NCI-H2029 treated with DMSO at 0.1 percent for 48 hours (cell line): ENCODE data around the gene RXRB.
"Not testable (repeated sequence)": the region's sequence is repeated elsewhere in the genome, so short reads cannot be mapped to it uniquely, and the experiment has no call there.

Experiments used
- DNase-seq: peaks from one replicate; lab custom pipeline; 2025; lab: John Stamatoyannopoulos, UW

The RXRB gene

GRCh38 chr6:33163540-33163939, 36.9 kb downstream of the RXRB start:
- no peak for DNase-seq

GRCh38 chr6:33161354-33162331, 38.8 kb downstream of the RXRB start:
- DNase-seq = no peak

GRCh38 chr6:33160728-33161344, 39.6 kb downstream of the RXRB start:
- no peak for DNase-seq

GRCh38 chr6:33160096-33160495, 40.4 kb downstream of the RXRB start:
- no peak for DNase-seq

- no peak for DNase-seq
Measured at GRCh38 chr6:33156964-33157363, 43.5 kb downstream of the RXRB start.

- no peak for DNase-seq
Measured at GRCh38 chr6:33156561-33156960, 43.9 kb downstream of the RXRB start.

- DNase-seq = no peak
Measured at GRCh38 chr6:33154349-33154748, 46.1 kb downstream of the RXRB start.

GRCh38 chr6:33151050-33151449, 49.4 kb downstream of the RXRB start:
- DNase-seq = no peak

- not testable (repeated sequence) for DNase-seq
Measured at GRCh38 chr6:33150560-33150959, 49.9 kb downstream of the RXRB start.

- DNase-seq = no peak
Measured at GRCh38 chr6:33147807-33148666, 52.4 kb downstream of the RXRB start.

GRCh38 chr6:33144373-33144772, 56.1 kb downstream of the RXRB start:
- no peak for DNase-seq
